Esophagus muscularis mucosa (tissue), 4 donors: ENCODE data around the gene SLC29A3. TPM values are rescaled to one million over a fixed set of nuclear protein-coding genes. Genes with fewer than 3 reads are reported as not detected.

Source experiments
- DNase-seq: peaks from one replicate; pipeline ENCODE4 v3.0.0-alpha.2; 2017; ENCODE audit errors: extremely low spot score
- H3K27ac ChIP-seq, 4 donors: fragments of 200-600 bp; sonication (generic); replicated peaks in 1 of 4; 1 replicate in 3 of 4; 2 replicates in 1 of 4; pipeline ENCODE4 v1.5.1; 2016 to 2019; ENCODE audit warnings: mild to moderate bottlenecking in 1 of 4
- H3K27me3 ChIP-seq, 4 donors: fragments of 200-600 bp; sonication (generic); one replicate each; pipeline versions ENCODE4 v1.5.1 to v1.6.0; 2016 to 2019
- H3K36me3 ChIP-seq, 4 donors: fragments of 200-600 bp; sonication (generic); one replicate each; pipeline ENCODE4 v1.5.1; 2016 to 2019
- H3K4me1 ChIP-seq, 4 donors: fragments of 200-600 bp; sonication (generic); one replicate each; pipeline ENCODE4 v1.5.1; 2016 to 2019
- H3K4me3 ChIP-seq, 4 donors: fragments of 200-600 bp; sonication (generic); 1 replicate in 2 of 4; 2 replicates in 2 of 4; pipeline ENCODE4 v1.5.1; 2016 to 2019; ENCODE audit warnings: mild to moderate bottlenecking in 4 of 4, moderate library complexity in 1 of 4
- H3K9me3 ChIP-seq, 4 donors: fragments of 200-600 bp; sonication (generic); 1 replicate in 3 of 4; 2 replicates in 1 of 4; pipeline ENCODE4 v1.5.1; 2016 to 2019
- EP300 ChIP-seq: sonication (generic); formaldehyde crosslinking; IDR thresholded peaks from one replicate; pipeline ENCODE4 v1.6.1; 2017; ENCODE audit warnings: antibody characterized with exemption
- POLR2A ChIP-seq: fragments of 450-650 bp; IDR thresholded peaks from one replicate; pipeline ENCODE4 v1.6.1; 2017; ENCODE audit warnings: antibody characterized with exemption, moderate library complexity, mild to moderate bottlenecking, low read depth
- POLR2AphosphoS5 ChIP-seq, 2 donors: sonication (generic); formaldehyde crosslinking; IDR thresholded peaks; one replicate each; pipeline ENCODE4 v1.6.1; 2017; ENCODE audit warnings: antibody characterized with exemption in 2 of 2
- WGBS: methylation state at CpG from one replicate; pipeline ENCODE4 v1.1.5; 2018; 5-methylcytosine and 5-hydroxymethylcytosine counted together
- intact Hi-C: fragments of 100-400 bp; cut with DNase I; formaldehyde crosslinking; loops from one replicate; pipeline ENCODE4 v1.15.1; 2023
- total RNA-seq, 4 donors: library from RNA; depleted of rRNA; stranded (reverse); fragments of >200 nt; gene quantifications; one replicate each; pipeline versions ENCODE4 v1.1.0 to v1.2.1, GENCODE V29; 2016
- TF ChIP-seq, protein P1 (sequence below), 3 experiments: fragments of 200-600 bp in 2 of 3; fragments of 450-650 bp in 1 of 3; sonication (generic) in 2 of 3; IDR thresholded peaks; one replicate each; pipeline ENCODE4 v1.5.1; 2017 to 2019; ENCODE audit warnings: antibody characterized with exemption in 3 of 3, mild to moderate bottlenecking in 2 of 3, moderate library complexity in 1 of 3

The SLC29A3 gene
- total RNA-seq, 4 donors from 2014 or later = 4.0 to 6.9 (median 5.0) TPM

DNA sequence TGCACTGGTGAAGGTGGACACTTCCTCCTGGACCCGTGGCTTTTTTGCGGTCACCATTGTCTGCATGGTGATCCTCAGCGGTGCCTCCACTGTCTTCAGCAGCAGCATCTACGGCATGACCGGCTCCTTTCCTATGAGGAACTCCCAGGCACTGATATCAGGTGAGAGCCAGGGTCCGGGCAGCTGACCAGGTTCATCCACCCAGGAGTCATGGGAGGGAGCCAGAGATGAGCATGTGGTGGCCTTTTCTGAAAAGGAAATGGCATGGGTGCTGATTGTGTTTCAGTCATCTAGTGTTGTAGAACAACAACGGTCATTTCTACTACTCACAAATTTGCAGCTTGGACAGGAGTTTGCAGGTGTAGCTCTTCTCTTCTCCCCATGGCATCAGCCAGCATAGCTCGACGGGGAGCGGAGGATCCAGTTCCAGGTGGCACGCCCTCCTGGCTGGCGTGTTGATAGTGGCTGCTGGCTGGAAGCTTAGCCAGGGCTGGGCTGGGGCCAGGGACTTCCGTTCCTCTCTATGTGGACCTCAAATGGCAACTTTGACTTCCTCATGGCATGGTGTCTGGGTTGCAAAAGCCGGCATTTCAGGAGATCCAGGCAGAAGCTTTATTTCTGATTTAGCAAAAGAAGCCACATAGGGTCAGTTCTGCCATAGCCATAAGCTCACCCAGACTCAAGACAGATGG, 32.7 kb downstream of the SLC29A3 start:
- DNase-seq = no peak
- TF ChIP-seq POLR2AphosphoS5 (IDR thresholded peaks at IDR 0.05) (no peak), POLR2A (no peak)
- TF ChIP-seq, protein P1, sequence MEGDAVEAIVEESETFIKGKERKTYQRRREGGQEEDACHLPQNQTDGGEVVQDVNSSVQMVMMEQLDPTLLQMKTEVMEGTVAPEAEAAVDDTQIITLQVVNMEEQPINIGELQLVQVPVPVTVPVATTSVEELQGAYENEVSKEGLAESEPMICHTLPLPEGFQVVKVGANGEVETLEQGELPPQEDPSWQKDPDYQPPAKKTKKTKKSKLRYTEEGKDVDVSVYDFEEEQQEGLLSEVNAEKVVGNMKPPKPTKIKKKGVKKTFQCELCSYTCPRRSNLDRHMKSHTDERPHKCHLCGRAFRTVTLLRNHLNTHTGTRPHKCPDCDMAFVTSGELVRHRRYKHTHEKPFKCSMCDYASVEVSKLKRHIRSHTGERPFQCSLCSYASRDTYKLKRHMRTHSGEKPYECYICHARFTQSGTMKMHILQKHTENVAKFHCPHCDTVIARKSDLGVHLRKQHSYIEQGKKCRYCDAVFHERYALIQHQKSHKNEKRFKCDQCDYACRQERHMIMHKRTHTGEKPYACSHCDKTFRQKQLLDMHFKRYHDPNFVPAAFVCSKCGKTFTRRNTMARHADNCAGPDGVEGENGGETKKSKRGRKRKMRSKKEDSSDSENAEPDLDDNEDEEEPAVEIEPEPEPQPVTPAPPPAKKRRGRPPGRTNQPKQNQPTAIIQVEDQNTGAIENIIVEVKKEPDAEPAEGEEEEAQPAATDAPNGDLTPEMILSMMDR (IDR thresholded peaks at IDR 0.05) = no peak
- H3K27ac ChIP-seq = no peak overlapping the region
- WGBS = 91% methylated on average over 12 of the region's 14 CpGs
- no peaks in the 10 kb centered on the region for H3K9me3 ChIP-seq
- H3K4me3 ChIP-seq = no peak overlapping the region
- H3K36me3 ChIP-seq = peaks cover 6 to 64% (median 15%) of the 10 kb centered on the region in 4 donors
- no peaks in the 10 kb centered on the region for H3K27me3 ChIP-seq
- H3K4me1 ChIP-seq = no peaks in the 10 kb centered on the region
- intact Hi-C loops = no loop called here

- intact Hi-C loops = no loop called here
- DNase-seq = no peak
Measured at GRCh38 chr10:71353639-71354038, 34.6 kb downstream of the SLC29A3 start.

GRCh38 chr10:71354776-71355175, 35.7 kb downstream of the SLC29A3 start:
- peaks cover 6 to 85% (median 24%) of the 10 kb centered on the region in 4 donors for H3K36me3 ChIP-seq
- TF ChIP-seq EP300 (no peak), POLR2A (no peak), POLR2AphosphoS5 (IDR thresholded peaks at IDR 0.05) (no peak)
- TF ChIP-seq, protein P1 (IDR thresholded peaks at IDR 0.05) = no peak

More at GRCh38 chr10:71353639-71354038, 34.6 kb downstream of the SLC29A3 start:
- WGBS = 70% methylated on average over 9 of the region's 9 CpGs
- Histone ChIP-seq H3K9me3 (no peaks in the 10 kb centered on the region), H3K27me3 (no peaks in the 10 kb centered on the region), H3K4me1 (peaks cover 0 to 10% (median 4%) of the 10 kb centered on the region in 4 donors), H3K27ac (no peak overlapping the region), H3K4me3 (no peak overlapping the region), H3K36me3 (peaks cover 6 to 74% (median 24%) of the 10 kb centered on the region in 4 donors)
- TF ChIP-seq EP300 (no peak), POLR2AphosphoS5 (IDR thresholded peaks at IDR 0.05) (no peak), POLR2A (no peak)
- TF ChIP-seq, protein P1 (IDR thresholded peaks at IDR 0.05) = no peak

DNA sequence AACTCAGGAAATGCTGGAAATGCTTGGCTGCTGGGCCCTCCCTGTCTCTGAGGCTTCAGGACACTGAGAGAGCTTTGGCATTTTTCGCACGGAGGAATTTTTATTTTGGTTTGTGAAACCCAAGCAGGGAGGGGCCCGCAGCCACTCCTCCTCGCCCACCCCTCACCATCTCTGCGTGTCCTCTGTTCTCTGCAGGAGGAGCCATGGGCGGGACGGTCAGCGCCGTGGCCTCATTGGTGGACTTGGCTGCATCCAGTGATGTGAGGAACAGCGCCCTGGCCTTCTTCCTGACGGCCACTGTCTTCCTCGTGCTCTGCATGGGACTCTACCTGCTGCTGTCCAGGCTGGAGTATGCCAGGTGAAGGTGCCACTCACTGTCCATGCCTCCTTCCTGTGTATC, 36.8 kb downstream of the SLC29A3 start:
- peaks cover 6 to 85% (median 24%) of the 10 kb centered on the region in 4 donors for H3K36me3 ChIP-seq
- WGBS = 96% methylated on average over 12 of the region's 12 CpGs
- TF ChIP-seq POLR2A (no peak), POLR2AphosphoS5 (IDR thresholded peaks at IDR 0.05) (no peak), EP300 (no peak)
- TF ChIP-seq, protein P1 (IDR thresholded peaks at IDR 0.05) = no peak
- H3K9me3 ChIP-seq = no peaks in the 10 kb centered on the region
- H3K27me3 ChIP-seq = no peaks in the 10 kb centered on the region
- intact Hi-C loops = no loop called here
- H3K4me3 ChIP-seq = no peak overlapping the region
- H3K4me1 ChIP-seq = peaks cover 0 to 14% (median 4%) of the 10 kb centered on the region in 4 donors
- DNase-seq = no peak
- no peak overlapping the region for H3K27ac ChIP-seq

More at GRCh38 chr10:71354776-71355175, 35.7 kb downstream of the SLC29A3 start:
- H3K27ac ChIP-seq = no peak overlapping the region
- H3K27me3 ChIP-seq = no peaks in the 10 kb centered on the region
- H3K9me3 ChIP-seq = no peaks in the 10 kb centered on the region
- no peak for DNase-seq
- peaks cover 0 to 14% (median 4%) of the 10 kb centered on the region in 4 donors for H3K4me1 ChIP-seq
- WGBS = 94% methylated on average over 7 of the region's 7 CpGs
- H3K4me3 ChIP-seq = no peak overlapping the region
- intact Hi-C loops = no loop called here
